ENCODE results near the gene ONECUT3.
"Not testable (repeated sequence)": the region's sequence is repeated elsewhere in the genome, so short reads cannot be mapped to it uniquely, and the experiment has no call there.

ONECUT3 gene

DNA sequence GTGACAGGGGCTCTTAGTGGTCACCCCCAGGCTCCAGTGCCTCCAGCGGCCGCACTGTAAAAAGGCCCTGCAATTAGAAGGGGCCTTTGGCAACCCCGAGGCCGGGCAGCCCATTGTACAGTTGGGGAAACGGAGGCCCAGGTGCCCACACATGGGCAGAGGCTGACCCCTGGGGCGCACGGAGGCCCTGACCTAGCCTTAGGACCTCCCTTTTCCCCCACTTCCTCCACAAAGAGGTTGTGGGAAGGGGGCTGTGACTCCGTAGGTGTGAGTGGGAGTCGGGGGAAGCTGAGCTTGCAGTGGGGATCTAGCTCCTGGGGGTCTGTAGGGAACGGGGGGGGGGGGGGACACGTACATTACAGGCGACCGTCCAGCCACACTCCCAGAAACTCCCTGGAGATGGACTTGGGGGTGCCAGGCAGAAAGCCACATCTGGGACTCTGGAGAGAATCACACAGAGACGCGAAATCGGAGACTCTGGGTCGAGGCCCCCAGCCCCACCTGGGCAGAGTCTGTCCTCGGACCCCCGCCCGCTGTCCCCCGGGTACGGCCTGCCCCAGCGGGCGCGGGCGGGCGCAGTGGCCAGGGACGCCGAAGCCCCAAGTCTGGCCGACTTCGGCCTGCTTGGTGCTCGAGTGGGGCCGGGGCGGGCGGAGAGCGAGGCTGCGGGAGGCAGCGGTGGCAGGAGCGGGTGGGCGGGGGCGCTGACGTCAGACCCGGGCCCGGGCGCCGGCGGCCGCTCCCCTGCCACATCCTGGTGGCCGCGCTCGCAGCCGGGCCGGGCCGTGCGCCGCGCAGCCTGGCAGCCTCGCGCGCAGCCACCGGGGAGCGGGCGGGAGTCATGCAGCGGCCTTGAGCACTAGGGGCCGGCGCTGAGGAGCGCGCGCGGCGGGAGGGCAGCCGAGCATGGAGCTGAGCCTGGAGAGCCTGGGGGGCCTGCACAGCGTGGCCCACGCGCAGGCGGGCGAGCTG is at the start of gene ONECUT3:
ONECUT3 (plus strand) TSS at position 750 of the 972 bp plus-strand sequence; CDS start at position 907, 157 bp downstream.
- H3K4me3 ChIP-seq (ENCODE audit: low read depth, low read length), result no peak within 1 kb of the TSS
- TF ChIP-seq, protein P1, sequence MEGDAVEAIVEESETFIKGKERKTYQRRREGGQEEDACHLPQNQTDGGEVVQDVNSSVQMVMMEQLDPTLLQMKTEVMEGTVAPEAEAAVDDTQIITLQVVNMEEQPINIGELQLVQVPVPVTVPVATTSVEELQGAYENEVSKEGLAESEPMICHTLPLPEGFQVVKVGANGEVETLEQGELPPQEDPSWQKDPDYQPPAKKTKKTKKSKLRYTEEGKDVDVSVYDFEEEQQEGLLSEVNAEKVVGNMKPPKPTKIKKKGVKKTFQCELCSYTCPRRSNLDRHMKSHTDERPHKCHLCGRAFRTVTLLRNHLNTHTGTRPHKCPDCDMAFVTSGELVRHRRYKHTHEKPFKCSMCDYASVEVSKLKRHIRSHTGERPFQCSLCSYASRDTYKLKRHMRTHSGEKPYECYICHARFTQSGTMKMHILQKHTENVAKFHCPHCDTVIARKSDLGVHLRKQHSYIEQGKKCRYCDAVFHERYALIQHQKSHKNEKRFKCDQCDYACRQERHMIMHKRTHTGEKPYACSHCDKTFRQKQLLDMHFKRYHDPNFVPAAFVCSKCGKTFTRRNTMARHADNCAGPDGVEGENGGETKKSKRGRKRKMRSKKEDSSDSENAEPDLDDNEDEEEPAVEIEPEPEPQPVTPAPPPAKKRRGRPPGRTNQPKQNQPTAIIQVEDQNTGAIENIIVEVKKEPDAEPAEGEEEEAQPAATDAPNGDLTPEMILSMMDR (IDR thresholded peaks at IDR 0.05; ENCODE audit: borderline replicate concordance, insufficient read depth, low read depth, low read length), result no peak

DNA sequence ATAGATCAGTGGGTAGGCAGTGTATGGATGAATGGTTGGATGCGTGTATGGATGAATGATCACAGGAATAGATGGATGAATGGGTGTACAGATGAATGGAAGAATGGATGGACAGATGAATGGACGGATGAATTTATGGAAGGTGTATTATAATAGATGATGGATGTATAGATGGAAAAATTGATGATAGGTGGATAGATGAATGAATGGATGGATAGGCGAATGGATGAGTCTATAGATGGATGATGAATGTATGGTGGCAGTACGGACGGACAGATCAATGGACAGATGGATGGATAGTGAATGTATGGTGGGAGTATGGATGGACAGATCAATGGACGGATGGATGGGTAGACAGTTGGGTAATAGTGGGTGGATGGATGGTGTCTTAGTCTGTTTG is 49.0 kb upstream of the ONECUT3 start:
- H3K4me3 ChIP-seq (ENCODE audit: low read depth, low read length), result no peak overlapping the region
- TF ChIP-seq, protein P1 (IDR thresholded peaks at IDR 0.05; ENCODE audit: borderline replicate concordance, insufficient read depth, low read depth, low read length), result no peak

DNA sequence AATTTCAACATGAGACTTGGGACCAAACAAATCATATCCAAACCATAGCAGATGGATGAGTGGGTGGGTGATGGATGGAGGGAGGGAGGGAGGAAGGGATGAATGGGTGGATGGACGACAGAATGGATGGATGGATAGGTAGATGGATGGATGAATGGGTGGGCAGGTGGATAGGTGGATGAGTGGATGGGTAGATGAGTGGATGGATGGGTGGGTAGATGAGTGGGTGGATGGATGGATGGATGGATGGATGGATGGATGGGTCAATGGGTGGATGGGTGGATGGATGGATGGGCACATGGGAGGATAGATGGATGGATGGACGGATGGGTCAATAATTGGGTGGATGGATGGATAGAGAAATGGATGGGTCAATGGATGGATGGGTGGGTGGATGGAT is 47.9 kb upstream of the ONECUT3 start:
- TF ChIP-seq, protein P1 (IDR thresholded peaks at IDR 0.05; ENCODE audit: borderline replicate concordance, insufficient read depth, low read depth, low read length), result no peak
- no peak overlapping the region for H3K4me3 ChIP-seq (ENCODE audit: low read depth, low read length)

DNA sequence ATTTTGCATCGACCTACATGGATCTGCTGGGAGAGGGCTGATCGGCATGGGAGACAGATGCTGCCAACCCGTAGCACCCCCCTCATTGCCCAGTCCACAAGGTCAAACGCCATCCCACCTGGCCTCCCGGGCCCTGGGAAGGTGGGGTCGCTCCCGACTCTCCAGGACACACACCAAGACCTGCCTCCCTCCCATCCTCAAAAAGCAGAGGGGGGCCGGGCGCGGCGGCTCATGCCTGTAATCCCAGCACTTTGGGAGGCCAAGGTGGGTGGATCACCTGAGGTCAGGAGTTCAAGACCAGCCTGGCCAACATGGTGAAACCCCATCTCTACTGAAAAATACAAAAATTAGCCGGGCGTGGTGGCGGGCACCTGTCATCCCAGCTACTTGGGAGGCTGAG is 46.7 kb upstream of the ONECUT3 start:
- not testable (repeated sequence) for H3K4me3 ChIP-seq (ENCODE audit: low read depth, low read length)

DNA sequence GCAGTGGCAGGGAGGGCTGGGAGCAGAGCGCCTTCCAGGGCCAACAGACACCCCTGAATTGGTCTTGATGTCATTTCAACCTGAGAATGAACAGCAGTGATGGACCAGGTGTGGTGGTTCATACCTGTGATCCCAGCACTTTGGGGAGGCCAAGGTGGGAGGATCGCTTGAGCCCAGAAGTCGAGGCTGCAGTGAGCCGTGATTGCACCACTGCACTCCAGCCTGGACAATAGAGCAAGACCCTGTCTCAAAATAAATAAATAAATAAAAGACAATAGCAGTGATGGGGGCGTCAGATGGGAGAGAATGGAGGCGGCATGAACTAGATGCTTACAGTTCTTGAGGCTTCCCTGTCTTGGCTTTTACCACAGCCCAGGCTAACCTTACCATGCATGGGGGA is 46.1 kb upstream of the ONECUT3 start:
- TF ChIP-seq, protein P1 (IDR thresholded peaks at IDR 0.05; ENCODE audit: borderline replicate concordance, insufficient read depth, low read depth, low read length), result no peak
- H3K4me3 ChIP-seq (ENCODE audit: low read depth, low read length), result no peak overlapping the region

DNA sequence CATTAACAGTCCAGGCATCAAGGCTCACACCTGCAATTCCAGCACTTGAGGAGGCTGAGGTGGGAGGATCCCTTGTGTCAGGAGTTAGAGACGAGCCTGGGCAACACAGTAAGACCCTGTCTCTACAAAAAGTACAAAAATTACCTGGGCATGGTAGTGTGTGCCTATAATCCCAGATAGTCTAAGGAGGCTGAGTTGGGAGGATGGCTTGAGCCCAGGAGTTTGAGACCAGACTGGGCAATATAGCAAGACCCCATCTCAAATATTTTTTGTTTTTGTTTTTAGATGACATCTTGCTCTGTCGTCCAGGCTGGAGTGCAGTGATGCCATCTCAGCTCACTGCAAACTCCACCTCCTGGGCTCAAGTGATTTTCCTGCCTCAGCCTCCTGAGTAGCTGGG is 40.1 kb upstream of the ONECUT3 start:
- no peak overlapping the region for H3K4me3 ChIP-seq (ENCODE audit: low read depth, low read length)
- TF ChIP-seq, protein P1 (IDR thresholded peaks at IDR 0.05; ENCODE audit: borderline replicate concordance, insufficient read depth, low read depth, low read length), result no peak

DNA sequence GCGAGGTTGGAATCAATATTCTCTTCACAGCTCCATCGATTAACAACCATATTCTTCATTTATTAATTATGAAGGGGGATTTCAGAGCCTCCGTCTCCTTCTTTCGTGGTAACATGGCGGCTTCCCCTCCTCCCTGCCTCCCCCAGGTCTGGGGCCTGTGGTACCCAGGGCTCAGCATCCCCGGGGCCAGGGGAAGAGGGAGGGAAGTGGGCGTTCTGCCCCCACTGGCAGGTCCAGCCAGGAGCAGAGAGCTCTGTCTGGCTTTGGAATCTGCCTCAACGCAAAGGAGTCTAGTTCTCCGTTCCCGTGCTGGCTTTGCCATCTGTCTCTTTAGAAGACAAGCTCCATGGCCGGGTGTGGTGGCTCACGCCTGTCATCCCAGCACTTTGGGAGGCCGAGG is 37.8 kb upstream of the ONECUT3 start:
- TF ChIP-seq, protein P1 (IDR thresholded peaks at IDR 0.05; ENCODE audit: borderline replicate concordance, insufficient read depth, low read depth, low read length), result no peak

More for the DNA sequence above, 37.8 kb upstream of the ONECUT3 start:
- no peak overlapping the region for H3K4me3 ChIP-seq (ENCODE audit: low read depth, low read length)
